Activated CD8-positive, alpha-beta T cell treated with anti-CD3 and anti-CD28 coated beads for 36 hours (primary cell): ENCODE data around the gene SLC16A5. TPM values are rescaled to one million over a fixed set of nuclear protein-coding genes. Genes with fewer than 3 reads are reported as not detected.
"Not testable (repeated sequence)": the region's sequence is repeated elsewhere in the genome, so short reads cannot be mapped to it uniquely, and the experiment has no call there.

Experiments
- ATAC-seq: fragments of 200-7000 bp; cut with Tn5 transposase; one replicate; pipeline ENCODE4 v1.10.0; 2021; ENCODE audit warnings: mild to moderate bottlenecking, moderate library complexity
- CTCF ChIA-PET: fragments of 350-600 bp; sonication (Branson Sonifier 250); formaldehyde crosslinking; loops from one replicate; lab custom pipeline; 2021; ENCODE audit warnings: antibody characterized with exemption; lab: Charles Lee
- POLR2A ChIA-PET: fragments of 350-600 bp; sonication (Branson Sonifier 250); formaldehyde crosslinking; loops from one replicate; lab custom pipeline; 2021; ENCODE audit warnings: antibody characterized with exemption; lab: Charles Lee
- DNase-seq: peaks from one replicate; pipeline ENCODE4 v3.0.0-alpha.2; 2020
- H3K27ac Mint-ChIP-seq: one replicate; pipeline ENCODE4 v1.8.0; 2021; ENCODE audit warnings: mild to moderate bottlenecking, mixed read lengths
- H3K27me3 Mint-ChIP-seq: one replicate; pipeline ENCODE4 v1.8.0; 2021; ENCODE audit warnings: mixed read lengths
- H3K36me3 Mint-ChIP-seq: one replicate; pipeline ENCODE4 v1.8.0; 2021; ENCODE audit warnings: low read depth, mixed read lengths
- H3K4me1 Mint-ChIP-seq: one replicate; pipeline ENCODE4 v1.8.0; 2021; ENCODE audit warnings: low read depth, mixed read lengths
- H3K4me3 Mint-ChIP-seq: one replicate; pipeline ENCODE4 v1.8.0; 2021; ENCODE audit warnings: mild to moderate bottlenecking, moderate library complexity, mixed read lengths
- H3K9me3 Mint-ChIP-seq: one replicate; pipeline ENCODE4 v1.8.0; 2021; ENCODE audit warnings: mixed read lengths
- CTCF ChIP-seq: fragments of 200-600 bp; IDR thresholded peaks from one replicate; pipeline ENCODE4 v1.8.0; 2022; ENCODE audit warnings: antibody characterized with exemption, mild to moderate bottlenecking
- intact Hi-C: fragments of 100-400 bp; cut with micrococcal nuclease; formaldehyde crosslinking; loops from one replicate; pipeline ENCODE4 v1.10.0; 2022
- total RNA-seq, 2 experiments: library from RNA; stranded (reverse); gene quantifications; one replicate each; pipeline ENCODE4 v1.2.3, GENCODE V29; 2021

Gene SLC16A5
- total RNA-seq, 2 experiments from 2014 or later = 2.0 to 2.8 TPM

DNA sequence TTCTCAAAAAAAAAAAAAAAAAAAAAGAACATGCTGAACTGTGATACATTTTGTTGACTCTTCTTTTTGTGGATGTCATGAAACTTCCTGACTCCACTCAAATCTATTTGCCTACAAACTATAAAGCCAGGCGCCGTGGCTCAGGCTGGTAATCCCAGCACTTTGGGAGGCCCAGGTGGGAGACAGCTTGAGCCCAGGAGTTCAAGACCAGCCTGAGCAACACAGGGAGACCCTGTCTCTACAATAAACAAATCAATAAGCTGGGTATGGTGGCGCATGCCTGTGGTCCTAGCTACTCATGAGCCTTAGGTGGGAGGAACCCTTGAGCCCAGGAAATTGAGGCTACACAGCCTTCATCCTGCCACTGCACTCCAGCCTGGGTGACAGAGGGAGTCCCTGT, 45.2 kb downstream of the SLC16A5 start:
- no peak overlapping the region for H3K27ac Mint-ChIP-seq
- intact Hi-C loops = no loop called here
- H3K4me3 Mint-ChIP-seq = no peak overlapping the region
- POLR2A ChIA-PET = interaction anchor here (2.1 kb wide), 1 partner anchor 21 kb away, joined by 9 read pairs; the partner anchor contains the start of gene JPT1
- ATAC-seq (no peak), DNase-seq (no peak)
- no peaks in the 10 kb centered on the region for H3K9me3 Mint-ChIP-seq
- no peak for TF ChIP-seq CTCF
- peaks cover 16% of the 10 kb centered on the region for H3K36me3 Mint-ChIP-seq
- H3K27me3 Mint-ChIP-seq = no peaks in the 10 kb centered on the region
- CTCF ChIA-PET = interaction anchor here (0.7 to 9.2 kb wide), 8 partner anchors 9 to 172 kb away, joined by 3 to 147 read pairs (median 5); no protein-coding TSS in a partner anchor
- H3K4me1 Mint-ChIP-seq = peaks cover 12% of the 10 kb centered on the region

DNA sequence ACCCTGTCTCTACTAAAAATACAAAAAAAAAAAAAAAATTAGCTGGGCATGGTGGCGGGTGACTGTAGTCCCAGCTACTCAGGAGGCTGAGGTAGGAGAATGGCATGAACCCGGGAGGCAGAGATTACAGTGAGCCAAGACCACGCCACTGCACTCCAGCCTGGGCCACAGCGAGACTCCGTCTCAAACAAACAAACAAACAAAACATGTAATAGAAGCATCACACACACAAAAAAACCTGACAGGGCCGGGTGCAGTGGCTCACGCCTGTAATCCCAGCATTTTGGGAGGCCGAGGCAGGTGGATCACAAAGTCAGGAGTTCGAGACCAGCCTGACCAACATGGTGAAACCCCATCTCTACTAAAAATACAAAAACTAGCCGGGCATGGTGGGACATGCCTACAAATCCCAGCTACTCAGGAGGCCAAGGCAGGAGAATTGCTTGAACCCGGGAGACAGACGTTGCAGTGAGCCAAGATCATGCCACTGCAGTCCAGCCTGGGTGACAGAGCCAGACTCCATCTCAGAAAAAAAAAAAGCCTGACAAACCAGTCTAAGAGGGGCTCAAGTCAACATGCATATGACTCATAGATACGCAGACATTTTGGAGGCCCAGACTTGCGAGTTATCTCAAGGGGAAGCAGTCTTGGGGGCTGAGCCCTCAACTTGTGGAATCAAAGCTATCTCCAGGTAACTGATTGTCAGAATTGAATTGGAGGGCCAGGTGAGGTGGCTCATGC, 46.0 kb downstream of the SLC16A5 start:
- H3K36me3 Mint-ChIP-seq = peaks cover 17% of the 10 kb centered on the region
- H3K27me3 Mint-ChIP-seq, intact Hi-C loops, ATAC-seq, H3K9me3 Mint-ChIP-seq, H3K4me3 Mint-ChIP-seq, DNase-seq, H3K27ac Mint-ChIP-seq: not testable (repeated sequence)
- ChIA-PET CTCF (interaction anchor here (1.0 to 9.2 kb wide), 4 partner anchors 14 to 172 kb away, joined by 3 to 147 read pairs (median 4); no protein-coding TSS in a partner anchor), POLR2A (interaction anchor here (0.6 to 2.1 kb wide), 5 partner anchors 18 to 98 kb away, joined by 3 to 9 read pairs (median 4); partner anchors contain the start of gene JPT1)
- peaks cover 12% of the 10 kb centered on the region for H3K4me1 Mint-ChIP-seq

DNA sequence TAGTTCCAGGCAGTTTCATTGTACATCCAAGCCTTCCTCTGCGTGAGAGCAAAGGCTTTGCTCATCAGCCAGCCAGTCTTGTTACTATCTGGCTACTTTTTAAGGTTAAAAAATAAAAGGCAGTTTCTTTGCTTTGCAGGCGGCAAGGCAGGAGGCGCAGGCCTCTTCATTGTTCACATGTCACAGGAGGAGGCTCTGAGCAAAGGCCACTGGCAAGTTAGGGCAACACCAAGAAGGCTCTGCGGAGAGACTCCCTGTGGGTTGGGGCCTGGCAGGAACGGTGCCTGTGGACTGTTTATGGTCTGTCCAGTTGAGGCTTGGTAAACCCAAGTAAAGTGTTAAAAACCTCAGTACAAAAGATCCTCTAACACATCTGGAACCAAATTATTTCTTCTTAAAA, 47.7 kb downstream of the SLC16A5 start:
- peaks cover 9% of the 10 kb centered on the region for H3K4me1 Mint-ChIP-seq
- TF ChIP-seq CTCF = no peak
- ATAC-seq (no peak), DNase-seq (no peak)
- peak overlapping the region; percentile 35 for H3K27ac Mint-ChIP-seq
- intact Hi-C loops = no loop called here
- ChIA-PET CTCF (interaction anchor here (0.9 to 9.2 kb wide), 2 partner anchors 18 to 174 kb away, joined by 3 to 147 read pairs; no protein-coding TSS in a partner anchor), POLR2A (interaction anchor here (1.7 kb wide), 1 partner anchor 10 kb away, joined by 6 read pairs; no protein-coding TSS in a partner anchor)
- H3K9me3 Mint-ChIP-seq = no peaks in the 10 kb centered on the region
- peaks cover 16% of the 10 kb centered on the region for H3K36me3 Mint-ChIP-seq
- H3K4me3 Mint-ChIP-seq = no peak overlapping the region
- H3K27me3 Mint-ChIP-seq = no peaks in the 10 kb centered on the region

DNA sequence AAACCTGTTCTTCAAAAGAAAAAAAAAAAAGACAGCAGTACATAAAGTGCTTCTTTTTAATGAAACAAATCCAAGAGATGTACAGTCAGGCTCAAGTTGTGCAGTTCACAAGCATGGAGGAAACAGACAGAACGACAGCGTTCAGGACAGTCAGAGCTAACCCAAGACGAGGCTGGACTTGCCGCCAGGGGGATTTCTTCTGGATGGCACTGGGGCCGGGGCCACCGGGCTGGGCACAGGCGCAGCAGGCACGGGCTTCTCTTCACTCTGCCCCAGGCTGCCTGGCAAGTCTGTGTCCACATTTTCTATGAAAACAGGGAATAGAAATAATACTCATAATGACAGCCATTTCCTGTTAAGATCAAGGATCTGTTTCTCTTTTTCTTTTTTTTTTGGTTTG, 48.2 kb downstream of the SLC16A5 start:
- POLR2A ChIA-PET = interaction anchor here (1.7 kb wide), 2 partner anchors 10 to 12 kb away, joined by 4 to 6 read pairs; no protein-coding TSS in a partner anchor

GRCh38 chr17:75137762-75138161, 50.0 kb downstream of the SLC16A5 start:
- ATAC-seq, intact Hi-C loops, DNase-seq, H3K4me1 Mint-ChIP-seq, H3K27me3 Mint-ChIP-seq, H3K9me3 Mint-ChIP-seq, H3K27ac Mint-ChIP-seq, H3K4me3 Mint-ChIP-seq: not testable (repeated sequence)
- POLR2A ChIA-PET = interaction anchor here (2.4 kb wide), 1 partner anchor 17 kb away, joined by 7 read pairs; the partner anchor contains the start of gene JPT1
- CTCF ChIA-PET = interaction anchor here (1.0 to 9.2 kb wide), 3 partner anchors 20 to 176 kb away, joined by 3 to 147 read pairs (median 8); no protein-coding TSS in a partner anchor
- peaks cover 25% of the 10 kb centered on the region for H3K36me3 Mint-ChIP-seq

More for the DNA sequence above, 48.2 kb downstream of the SLC16A5 start:
- ATAC-seq (no peak), DNase-seq (no peak)
- intact Hi-C loops = no loop called here
- TF ChIP-seq CTCF = no peak
- peak overlapping the region; percentile 35 for H3K27ac Mint-ChIP-seq
- peaks cover 9% of the 10 kb centered on the region for H3K4me1 Mint-ChIP-seq
- H3K27me3 Mint-ChIP-seq = no peaks in the 10 kb centered on the region
- H3K9me3 Mint-ChIP-seq = no peaks in the 10 kb centered on the region
- peaks cover 17% of the 10 kb centered on the region for H3K36me3 Mint-ChIP-seq
- no peak overlapping the region for H3K4me3 Mint-ChIP-seq
- CTCF ChIA-PET = interaction anchor here (0.9 to 9.2 kb wide), 3 partner anchors 18 to 66 kb away, joined by 3 to 147 read pairs (median 4); no protein-coding TSS in a partner anchor
